Measurements from ENCODE around the gene AFAP1L2.

- TF ChIP-seq CTCF (IDR thresholded peaks at IDR 0.05) = no peak
- TF ChIP-seq POLR2AphosphoS5 (IDR thresholded peaks at IDR 0.05; ENCODE audit: low read depth, low read length) = no peak
Observed at GRCh38 chr10:114279901-114280644, 124.2 kb downstream of the AFAP1L2 start.

Data from Panc1 (cell line).